Measurements from ENCODE around the gene ZFHX3.

DNA sequence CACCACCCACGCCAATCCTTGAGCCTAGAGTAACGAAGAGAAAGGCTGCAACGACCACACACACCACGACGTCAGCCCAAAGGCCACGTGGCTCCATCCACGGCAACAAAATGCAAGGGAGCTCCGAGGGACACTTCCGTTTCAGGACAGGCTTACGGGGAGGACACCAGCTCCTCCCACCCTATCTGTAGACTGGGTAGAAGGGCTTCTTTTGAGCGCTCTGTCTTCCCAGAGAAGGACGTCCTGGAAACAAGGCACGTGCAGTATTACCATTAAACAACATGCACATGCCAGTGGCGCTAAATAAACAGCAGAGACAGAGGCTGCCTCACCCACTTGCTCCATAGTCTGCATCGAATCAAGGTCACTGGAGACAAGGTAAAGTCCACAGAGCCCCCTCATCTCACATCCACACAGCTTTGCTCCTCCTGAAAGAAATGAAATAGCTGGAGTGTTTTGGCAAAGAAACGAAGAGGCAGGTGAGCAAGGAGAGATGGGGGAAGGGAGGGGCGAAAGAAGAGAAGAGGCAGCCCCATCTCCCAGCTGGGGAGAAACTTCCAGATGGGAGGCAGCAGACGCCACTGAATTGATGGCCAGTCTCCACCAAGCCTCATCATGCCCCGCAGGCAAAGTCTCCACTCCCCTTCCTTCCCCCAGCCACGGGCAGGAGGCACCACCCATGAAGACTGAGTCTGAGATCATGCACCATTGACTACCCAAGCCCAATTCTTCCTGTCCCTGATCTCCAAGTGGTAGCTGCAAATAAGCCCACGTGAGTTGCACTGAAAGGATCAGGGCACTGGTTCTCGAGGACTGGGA lies 24.0 kb downstream of the ZFHX3 start:
- TF ChIP-seq, protein P1, sequence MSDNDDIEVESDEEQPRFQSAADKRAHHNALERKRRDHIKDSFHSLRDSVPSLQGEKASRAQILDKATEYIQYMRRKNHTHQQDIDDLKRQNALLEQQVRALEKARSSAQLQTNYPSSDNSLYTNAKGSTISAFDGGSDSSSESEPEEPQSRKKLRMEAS (IDR thresholded peaks at IDR 0.05) = no peak
- TF ChIP-seq, protein P2, sequence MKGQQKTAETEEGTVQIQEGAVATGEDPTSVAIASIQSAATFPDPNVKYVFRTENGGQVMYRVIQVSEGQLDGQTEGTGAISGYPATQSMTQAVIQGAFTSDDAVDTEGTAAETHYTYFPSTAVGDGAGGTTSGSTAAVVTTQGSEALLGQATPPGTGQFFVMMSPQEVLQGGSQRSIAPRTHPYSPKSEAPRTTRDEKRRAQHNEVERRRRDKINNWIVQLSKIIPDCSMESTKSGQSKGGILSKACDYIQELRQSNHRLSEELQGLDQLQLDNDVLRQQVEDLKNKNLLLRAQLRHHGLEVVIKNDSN (IDR thresholded peaks at IDR 0.05) = no peak
- no peak for TF ChIP-seq YY1 (IDR thresholded peaks at IDR 0.05; ENCODE audit: low read depth)
- TF ChIP-seq, protein P3, sequence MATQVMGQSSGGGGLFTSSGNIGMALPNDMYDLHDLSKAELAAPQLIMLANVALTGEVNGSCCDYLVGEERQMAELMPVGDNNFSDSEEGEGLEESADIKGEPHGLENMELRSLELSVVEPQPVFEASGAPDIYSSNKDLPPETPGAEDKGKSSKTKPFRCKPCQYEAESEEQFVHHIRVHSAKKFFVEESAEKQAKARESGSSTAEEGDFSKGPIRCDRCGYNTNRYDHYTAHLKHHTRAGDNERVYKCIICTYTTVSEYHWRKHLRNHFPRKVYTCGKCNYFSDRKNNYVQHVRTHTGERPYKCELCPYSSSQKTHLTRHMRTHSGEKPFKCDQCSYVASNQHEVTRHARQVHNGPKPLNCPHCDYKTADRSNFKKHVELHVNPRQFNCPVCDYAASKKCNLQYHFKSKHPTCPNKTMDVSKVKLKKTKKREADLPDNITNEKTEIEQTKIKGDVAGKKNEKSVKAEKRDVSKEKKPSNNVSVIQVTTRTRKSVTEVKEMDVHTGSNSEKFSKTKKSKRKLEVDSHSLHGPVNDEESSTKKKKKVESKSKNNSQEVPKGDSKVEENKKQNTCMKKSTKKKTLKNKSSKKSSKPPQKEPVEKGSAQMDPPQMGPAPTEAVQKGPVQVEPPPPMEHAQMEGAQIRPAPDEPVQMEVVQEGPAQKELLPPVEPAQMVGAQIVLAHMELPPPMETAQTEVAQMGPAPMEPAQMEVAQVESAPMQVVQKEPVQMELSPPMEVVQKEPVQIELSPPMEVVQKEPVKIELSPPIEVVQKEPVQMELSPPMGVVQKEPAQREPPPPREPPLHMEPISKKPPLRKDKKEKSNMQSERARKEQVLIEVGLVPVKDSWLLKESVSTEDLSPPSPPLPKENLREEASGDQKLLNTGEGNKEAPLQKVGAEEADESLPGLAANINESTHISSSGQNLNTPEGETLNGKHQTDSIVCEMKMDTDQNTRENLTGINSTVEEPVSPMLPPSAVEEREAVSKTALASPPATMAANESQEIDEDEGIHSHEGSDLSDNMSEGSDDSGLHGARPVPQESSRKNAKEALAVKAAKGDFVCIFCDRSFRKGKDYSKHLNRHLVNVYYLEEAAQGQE (IDR thresholded peaks at IDR 0.05; ENCODE audit: low read depth) = no peak
- no peak for TF ChIP-seq EP300 (IDR thresholded peaks at IDR 0.05; ENCODE audit: borderline replicate concordance)
- no peak for TF ChIP-seq RAD21 (IDR thresholded peaks at IDR 0.05; ENCODE audit: low read depth)
- no peak for TF ChIP-seq ZBTB7A (IDR thresholded peaks at IDR 0.05; ENCODE audit: low read depth)
- TF ChIP-seq TAF1 (IDR thresholded peaks at IDR 0.05; ENCODE audit: low read depth) = no peak
- TF ChIP-seq NFIC (IDR thresholded peaks at IDR 0.05) = no peak
- TF ChIP-seq EGR1 (IDR thresholded peaks at IDR 0.05) = no peak
- TF ChIP-seq TEAD4 (IDR thresholded peaks at IDR 0.05) = no peak
- no peak for TF ChIP-seq CREB1 (IDR thresholded peaks at IDR 0.05; ENCODE audit: low read depth)
- TF ChIP-seq FOXM1 (IDR thresholded peaks at IDR 0.05; ENCODE audit: borderline replicate concordance, low read depth) = no peak
- TF ChIP-seq TCF12 (IDR thresholded peaks at IDR 0.05; ENCODE audit: low read depth) = no peak
